ENCODE results near the gene EPB41.
"Not testable (repeated sequence)": the region's sequence is repeated elsewhere in the genome, so short reads cannot be mapped to it uniquely, and the experiment has no call there.

Gene EPB41

GRCh38 chr1:28914228-28915030, at the start of gene EPB41:
Gene EPB41, plus strand, starts transcription at chr1:28914569. Its CDS starts 72,869 bp downstream, at chr1:28987438.
- peak; percentile 90 for DNase-seq (ENCODE audit: insufficient read length, low spot score)
- FAIRE-seq: peak; percentile 82

GRCh38 chr1:28864695-28865094, 49.7 kb upstream of the EPB41 start:
- FAIRE-seq (no peak), DNase-seq (ENCODE audit: insufficient read length, low spot score) (no peak)

GRCh38 chr1:28865997-28866650, 48.2 kb upstream of the EPB41 start:
- DNase-seq (ENCODE audit: insufficient read length, low spot score) (no peak), FAIRE-seq (no peak)

- FAIRE-seq (no peak), DNase-seq (ENCODE audit: insufficient read length, low spot score) (no peak)
Measured at GRCh38 chr1:28867850-28868249, 46.5 kb upstream of the EPB41 start.

DNA sequence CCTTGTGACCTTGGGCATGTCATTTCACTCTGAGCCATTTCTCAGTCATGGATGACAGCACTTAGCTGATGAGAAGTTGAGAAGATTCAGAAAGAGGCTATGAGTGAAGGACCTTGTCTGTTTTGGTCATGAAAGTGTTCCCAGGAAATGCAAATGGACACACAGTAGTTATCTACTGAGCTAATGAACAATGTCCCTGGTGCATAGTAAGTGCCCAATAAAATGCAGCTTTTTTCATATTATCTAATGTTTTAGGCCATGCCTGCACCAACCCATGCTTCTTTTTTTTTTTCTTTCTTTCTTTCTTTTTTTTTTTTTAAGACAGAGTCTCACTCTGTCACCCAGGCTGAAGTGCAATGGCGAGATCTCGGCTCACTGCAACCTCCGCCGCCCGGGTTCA, 44.4 kb upstream of the EPB41 start:
- FAIRE-seq (no peak), DNase-seq (ENCODE audit: insufficient read length, low spot score) (no peak)

GRCh38 chr1:28871631-28872401, 42.6 kb upstream of the EPB41 start:
- DNase-seq (ENCODE audit: insufficient read length, low spot score) (no peak), FAIRE-seq (no peak)

DNA sequence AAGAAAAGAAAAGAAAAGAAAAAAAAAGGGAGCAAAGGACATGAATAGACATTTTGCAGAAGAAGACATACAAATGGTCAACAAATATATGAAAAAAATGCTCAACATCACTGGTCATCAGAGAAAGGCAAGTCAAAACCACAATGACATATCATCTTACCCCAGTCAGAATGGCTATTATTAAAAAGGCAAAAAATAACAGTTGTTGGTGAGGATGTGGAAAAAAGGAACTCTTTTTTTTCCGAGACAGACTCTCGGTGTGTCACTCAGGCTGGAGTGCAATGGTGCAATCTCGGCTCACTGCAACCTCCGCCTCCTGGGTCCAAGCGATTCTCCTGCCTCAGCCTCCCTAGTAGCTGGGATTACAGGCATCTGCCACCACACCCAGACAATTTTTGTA, 39.2 kb upstream of the EPB41 start:
- DNase-seq (ENCODE audit: insufficient read length, low spot score); FAIRE-seq: not testable (repeated sequence)

GRCh38 chr1:28877132-28877781, 37.1 kb upstream of the EPB41 start:
- DNase-seq (ENCODE audit: insufficient read length, low spot score) (peak; percentile 62), FAIRE-seq (peak; percentile 95)

GRCh38 chr1:28878796-28879195, 35.6 kb upstream of the EPB41 start:
- no peak for DNase-seq (ENCODE audit: insufficient read length, low spot score)
- FAIRE-seq: no peak

- DNase-seq (ENCODE audit: insufficient read length, low spot score) (no peak), FAIRE-seq (peak; percentile 86)
Measured at GRCh38 chr1:28882009-28882628, 32.2 kb upstream of the EPB41 start.

- DNase-seq (ENCODE audit: insufficient read length, low spot score) (no peak), FAIRE-seq (no peak)
Measured at GRCh38 chr1:28883242-28883616, 31.1 kb upstream of the EPB41 start.

DNA sequence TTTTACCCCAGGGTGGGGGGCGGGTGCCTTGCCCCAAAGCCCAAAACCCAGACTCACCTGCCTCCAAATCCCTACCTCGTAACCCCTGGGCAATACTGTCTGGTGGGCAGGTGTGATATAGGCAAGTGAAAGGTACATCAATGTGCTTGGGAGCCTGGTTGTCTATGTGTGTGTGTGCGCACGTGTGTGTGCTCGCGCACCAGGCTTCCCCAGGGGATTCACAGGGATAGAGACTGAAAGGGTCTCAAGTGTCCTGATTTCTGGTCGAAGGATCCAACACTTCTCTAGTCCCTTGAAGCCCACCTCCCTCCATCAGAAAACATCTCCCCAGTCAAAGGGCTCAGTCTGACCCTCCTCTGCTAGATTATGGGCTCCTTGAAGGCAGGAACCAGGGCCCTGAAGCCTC, 28.9 kb upstream of the EPB41 start:
- no peak for FAIRE-seq
- no peak for DNase-seq (ENCODE audit: insufficient read length, low spot score)

- FAIRE-seq (no peak), DNase-seq (ENCODE audit: insufficient read length, low spot score) (no peak)
Measured at GRCh38 chr1:28885977-28886730, 28.2 kb upstream of the EPB41 start.

DNA sequence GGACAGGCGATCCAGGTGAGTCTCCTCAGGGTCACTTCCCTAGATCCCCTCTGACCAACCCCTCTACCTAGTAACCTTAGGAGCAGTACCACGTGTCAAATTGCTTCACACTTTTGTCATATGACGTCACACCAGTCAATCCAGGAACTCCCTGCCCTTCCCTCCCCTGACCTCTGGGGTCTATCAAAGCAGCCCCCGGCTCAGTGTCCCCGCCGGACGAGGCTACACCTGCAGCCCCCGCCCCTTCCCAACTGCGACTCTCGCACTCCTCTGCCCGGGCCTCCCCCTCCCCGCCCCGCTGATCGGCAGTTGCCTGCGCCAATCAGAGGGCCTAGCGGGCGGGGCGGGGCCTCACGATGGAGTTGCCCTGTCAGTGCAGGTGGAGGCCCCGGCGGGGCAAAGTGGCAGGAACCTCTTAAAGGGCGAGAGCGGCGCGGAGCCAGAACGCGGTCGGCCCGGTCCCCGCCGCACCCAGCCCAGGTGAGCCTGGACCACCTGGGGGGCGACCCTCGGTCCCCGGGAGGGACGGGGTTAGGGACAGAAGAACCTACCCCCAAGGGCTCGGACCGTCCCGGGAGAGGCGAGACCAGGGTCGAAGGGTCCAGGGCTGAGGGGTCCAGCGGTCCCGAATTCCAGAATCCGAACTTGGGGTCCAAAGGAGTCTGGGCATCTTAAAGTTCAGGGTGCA, 27.5 kb upstream of the EPB41 start:
- FAIRE-seq (peak; percentile 74), DNase-seq (ENCODE audit: insufficient read length, low spot score) (peak; percentile 94)

GRCh38 chr1:28887419-28887834, 26.9 kb upstream of the EPB41 start:
- FAIRE-seq (no peak), DNase-seq (ENCODE audit: insufficient read length, low spot score) (no peak)

- FAIRE-seq: peak; percentile 14
- no peak for DNase-seq (ENCODE audit: insufficient read length, low spot score)
Measured at GRCh38 chr1:28887835-28888682, 26.3 kb upstream of the EPB41 start.

DNA sequence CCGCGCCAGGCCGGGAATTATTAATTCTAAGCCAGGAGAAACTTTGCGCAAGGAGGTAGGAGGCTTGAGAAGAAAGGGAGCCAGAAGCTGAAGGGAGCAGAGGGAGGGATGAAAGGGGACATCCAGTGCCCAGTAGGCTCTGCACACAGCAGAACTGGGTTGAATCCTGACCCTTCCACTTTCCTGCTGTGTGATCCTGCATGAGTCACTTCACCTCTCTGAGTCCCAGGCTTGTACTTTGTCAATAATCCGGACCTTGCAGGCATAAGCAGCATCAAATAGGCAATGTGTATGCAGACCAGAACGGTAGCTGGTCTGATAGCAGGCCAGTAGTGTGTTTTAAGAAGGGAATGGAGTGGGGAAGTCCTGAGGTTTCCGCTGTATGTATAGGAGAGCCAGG, 25.5 kb upstream of the EPB41 start:
- FAIRE-seq (no peak), DNase-seq (ENCODE audit: insufficient read length, low spot score) (no peak)

DNA sequence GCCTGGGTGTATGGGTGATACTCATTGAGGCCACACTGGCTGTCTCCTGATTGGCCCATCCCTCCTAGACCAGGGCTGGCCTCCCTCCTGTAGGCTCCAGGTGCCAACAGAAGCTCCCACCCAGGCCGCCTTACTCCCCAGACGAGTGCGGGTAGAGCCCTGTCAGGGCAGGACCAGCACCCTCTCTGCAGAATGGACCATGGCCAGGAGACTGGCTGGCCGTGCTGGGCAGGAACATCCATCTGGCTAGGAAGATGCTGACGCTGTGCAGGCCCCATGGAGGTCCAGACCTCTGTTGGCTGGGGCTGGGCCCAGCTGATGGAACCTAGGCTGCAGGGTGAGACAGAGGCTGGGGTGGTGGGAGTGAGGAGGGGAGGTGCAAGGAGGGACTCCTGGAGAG, 25.0 kb upstream of the EPB41 start:
- FAIRE-seq (no peak), DNase-seq (ENCODE audit: insufficient read length, low spot score) (no peak)
